Measurements from ENCODE around the gene STK11IP. TPM values are rescaled to one million over a fixed set of nuclear protein-coding genes. Genes with fewer than 3 reads are reported as not detected.

Gene STK11IP
- total RNA-seq, 4 donors from 2014 or later = 25.3 to 68.0 (median 29.2) TPM

- TF ChIP-seq CTCF (IDR thresholded peaks at IDR 0.05) (no peak), POLR2AphosphoS5 (IDR thresholded peaks at IDR 0.05) (no peak), EP300 (IDR thresholded peaks at IDR 0.05) (no peak), POLR2A (IDR thresholded peaks at IDR 0.05) (no peak)
- 79% methylated on average over 8 of the region's 8 CpGs for WGBS
- Histone ChIP-seq H3K4me1 (peaks cover 12% of the 10 kb centered on the region), H3K27ac (no peak overlapping the region), H3K4me3 (no peak overlapping the region), H3K27me3 (peaks cover 16% of the 10 kb centered on the region), H3K9me3 (no peaks in the 10 kb centered on the region), H3K36me3 (no peaks in the 10 kb centered on the region)
- DNase-seq (ENCODE audit: low spot score in 2 of 2) = no peak
Measured at GRCh38 chr2:219626540-219626939, 28.9 kb downstream of the STK11IP start.

- Histone ChIP-seq H3K4me1 (peaks cover 12% of the 10 kb centered on the region), H3K27ac (no peak within 1 kb of the TSS), H3K4me3 (peak within 1 kb of the TSS; percentile 69), H3K27me3 (peaks cover 16% of the 10 kb centered on the region), H3K9me3 (no peaks in the 10 kb centered on the region), H3K36me3 (peaks cover 2% of the 10 kb centered on the region)
- 18% methylated on average over 18 of the region's 103 CpGs for WGBS
- DNase-seq (ENCODE audit: low spot score in 2 of 2) = no peak
- TF ChIP-seq EP300 (IDR thresholded peaks at IDR 0.05) = no peak
- TF ChIP-seq POLR2A (IDR thresholded peaks at IDR 0.05) = no peak
- TF ChIP-seq POLR2AphosphoS5 (IDR thresholded peaks at IDR 0.05) = no peak
- no peak for TF ChIP-seq CTCF (IDR thresholded peaks at IDR 0.05)
Measured at GRCh38 chr2:219627103-219628100, 29.7 kb downstream of the STK11IP start, which contains the start of gene SLC4A3. TSS of gene SLC4A3 (plus strand) at chr2:219627630. CDS start at chr2:219627993, 363 bp downstream.

- peaks cover 12% of the 10 kb centered on the region for H3K4me1 ChIP-seq
- no peaks in the 10 kb centered on the region for H3K9me3 ChIP-seq
- H3K27me3 ChIP-seq = peaks cover 16% of the 10 kb centered on the region
- no peak for DNase-seq (ENCODE audit: low spot score in 2 of 2)
- WGBS = 95% methylated on average over 16 of the region's 26 CpGs
- peak overlapping the region; percentile 69 for H3K4me3 ChIP-seq
- TF ChIP-seq CTCF (IDR thresholded peaks at IDR 0.05) (no peak), EP300 (IDR thresholded peaks at IDR 0.05) (no peak), POLR2A (IDR thresholded peaks at IDR 0.05) (no peak)
- peaks cover 3% of the 10 kb centered on the region for H3K36me3 ChIP-seq
- no peak overlapping the region for H3K27ac ChIP-seq
Measured at GRCh38 chr2:219628235-219628985, 30.8 kb downstream of the STK11IP start.

GRCh38 chr2:219628986-219629901, 31.6 kb downstream of the STK11IP start:
- Histone ChIP-seq H3K4me3 (no peak overlapping the region), H3K36me3 (peaks cover 3% of the 10 kb centered on the region), H3K4me1 (peaks cover 12% of the 10 kb centered on the region), H3K9me3 (no peaks in the 10 kb centered on the region), H3K27ac (no peak overlapping the region), H3K27me3 (peaks cover 16% of the 10 kb centered on the region)
- no peak for DNase-seq (ENCODE audit: low spot score in 2 of 2)
- TF ChIP-seq POLR2AphosphoS5 (IDR thresholded peaks at IDR 0.05) = no peak
- no peak for TF ChIP-seq CTCF (IDR thresholded peaks at IDR 0.05)
- TF ChIP-seq EP300 (IDR thresholded peaks at IDR 0.05) = no peak
- TF ChIP-seq POLR2A (IDR thresholded peaks at IDR 0.05) = no peak
- 65% methylated on average over 15 of the region's 16 CpGs for WGBS

All from suprapubic skin (tissue), 4 donors.